Parathyroid adenoma (tissue), 2 donors: ENCODE data around the gene ITPR1.
"Not testable (repeated sequence)": the region's sequence is repeated elsewhere in the genome, so short reads cannot be mapped to it uniquely, and the experiment has no call there.

ENCODE experiments used
- H2AFZ ChIP-seq: fragments of 300-600 bp; sonication (generic); one replicate; pipeline ENCODE4 v1.7.0; 2017; ENCODE audit warnings: antibody characterized with exemption, mild to moderate bottlenecking
- H3K27ac ChIP-seq: fragments of 300-600 bp; sonication (generic); one replicate; pipeline ENCODE4 v1.7.0; 2017
- H3K27me3 ChIP-seq: fragments of 300-600 bp; sonication (generic); one replicate; pipeline ENCODE4 v1.7.0; 2017; ENCODE audit warnings: low read length; ENCODE audit not compliant: control insufficient read depth, insufficient read depth
- H3K36me3 ChIP-seq: fragments of 300-600 bp; sonication (generic); one replicate; pipeline ENCODE4 v1.7.0; 2017; ENCODE audit warnings: low read length; ENCODE audit not compliant: control insufficient read depth, insufficient read depth
- H3K4me1 ChIP-seq: fragments of 300-600 bp; sonication (generic); one replicate; pipeline ENCODE4 v1.7.0; 2017; ENCODE audit warnings: control low read depth
- H3K4me2 ChIP-seq: fragments of 300-600 bp; sonication (generic); one replicate; pipeline ENCODE4 v1.7.0; 2017; ENCODE audit warnings: low read length
- H3K4me3 ChIP-seq: fragments of 300-600 bp; sonication (generic); one replicate; pipeline ENCODE4 v1.7.0; 2017; ENCODE audit warnings: low read depth, low read length
- H3K79me2 ChIP-seq: fragments of 300-600 bp; sonication (generic); one replicate; pipeline ENCODE4 v1.7.0; 2017; ENCODE audit warnings: control low read depth
- H3K9ac ChIP-seq: fragments of 300-600 bp; sonication (generic); one replicate; pipeline ENCODE4 v1.7.0; 2017; ENCODE audit warnings: mild to moderate bottlenecking
- H3K9me3 ChIP-seq: fragments of 300-600 bp; sonication (generic); one replicate; pipeline ENCODE4 v1.7.0; 2017; ENCODE audit warnings: low read length; ENCODE audit not compliant: control insufficient read depth
- TF ChIP-seq, protein P1 (sequence below): fragments of 300-600 bp; sonication (generic); IDR thresholded peaks from one replicate; pipeline ENCODE4 v1.7.0; 2017; ENCODE audit warnings: antibody characterized with exemption, mild to moderate bottlenecking
- donor health status: primary hyperparathyroidism.

ITPR1 gene

DNA sequence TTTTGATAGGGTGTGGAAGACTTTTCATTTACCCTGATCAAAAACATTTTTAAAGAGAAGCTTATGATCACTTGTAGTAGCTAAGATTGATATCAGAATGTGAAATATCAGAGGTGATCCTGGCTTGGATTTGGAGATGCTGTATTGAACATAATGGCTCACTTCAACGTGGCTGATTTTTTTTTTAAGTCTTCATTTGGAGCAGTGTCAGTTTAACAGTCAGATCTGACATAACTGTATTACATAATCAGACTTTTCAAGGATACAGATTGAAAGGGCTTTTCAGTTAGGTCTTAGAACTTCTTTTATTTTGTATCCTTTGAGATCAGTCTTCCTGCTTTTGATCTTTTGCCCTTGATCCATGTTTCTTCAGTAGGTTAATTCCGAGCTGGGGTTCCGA is 98.5 kb downstream of the ITPR1 start:
- Histone ChIP-seq H3K9me3 (no peaks in the 10 kb centered on the region), H3K27me3 (no peaks in the 10 kb centered on the region), H3K36me3 (no peaks in the 10 kb centered on the region), H3K79me2 (peaks cover 20% of the 10 kb centered on the region), H3K4me3 (no peak overlapping the region), H2AFZ (no peak overlapping the region), H3K27ac (no peak overlapping the region), H3K4me2 (no peak overlapping the region), H3K9ac (no peak overlapping the region), H3K4me1 (peaks cover 34% of the 10 kb centered on the region)
- TF ChIP-seq, protein P1, sequence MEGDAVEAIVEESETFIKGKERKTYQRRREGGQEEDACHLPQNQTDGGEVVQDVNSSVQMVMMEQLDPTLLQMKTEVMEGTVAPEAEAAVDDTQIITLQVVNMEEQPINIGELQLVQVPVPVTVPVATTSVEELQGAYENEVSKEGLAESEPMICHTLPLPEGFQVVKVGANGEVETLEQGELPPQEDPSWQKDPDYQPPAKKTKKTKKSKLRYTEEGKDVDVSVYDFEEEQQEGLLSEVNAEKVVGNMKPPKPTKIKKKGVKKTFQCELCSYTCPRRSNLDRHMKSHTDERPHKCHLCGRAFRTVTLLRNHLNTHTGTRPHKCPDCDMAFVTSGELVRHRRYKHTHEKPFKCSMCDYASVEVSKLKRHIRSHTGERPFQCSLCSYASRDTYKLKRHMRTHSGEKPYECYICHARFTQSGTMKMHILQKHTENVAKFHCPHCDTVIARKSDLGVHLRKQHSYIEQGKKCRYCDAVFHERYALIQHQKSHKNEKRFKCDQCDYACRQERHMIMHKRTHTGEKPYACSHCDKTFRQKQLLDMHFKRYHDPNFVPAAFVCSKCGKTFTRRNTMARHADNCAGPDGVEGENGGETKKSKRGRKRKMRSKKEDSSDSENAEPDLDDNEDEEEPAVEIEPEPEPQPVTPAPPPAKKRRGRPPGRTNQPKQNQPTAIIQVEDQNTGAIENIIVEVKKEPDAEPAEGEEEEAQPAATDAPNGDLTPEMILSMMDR = no peak

DNA sequence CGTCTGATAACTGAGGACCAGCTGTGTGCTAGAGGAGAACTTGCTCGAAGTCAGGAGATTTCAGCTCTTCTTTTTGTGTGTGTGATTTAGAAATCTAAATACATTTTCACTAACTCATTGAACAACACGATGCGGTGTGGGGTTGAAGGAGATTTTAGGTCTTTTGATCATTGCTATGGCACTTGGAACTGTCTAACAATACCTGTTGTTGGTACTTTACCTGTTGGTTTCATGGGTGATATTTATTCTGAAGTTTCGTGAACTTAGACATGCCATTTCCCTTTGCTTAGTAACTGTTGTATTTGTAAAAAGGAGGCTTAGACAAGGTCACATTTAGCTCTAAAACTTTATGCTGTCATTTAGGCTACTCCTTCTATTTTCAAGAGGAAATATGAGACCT is 99.9 kb downstream of the ITPR1 start:
- Histone ChIP-seq H3K27ac (no peak overlapping the region), H3K4me1 (peaks cover 37% of the 10 kb centered on the region)
- TF ChIP-seq, protein P1 = no peak

DNA sequence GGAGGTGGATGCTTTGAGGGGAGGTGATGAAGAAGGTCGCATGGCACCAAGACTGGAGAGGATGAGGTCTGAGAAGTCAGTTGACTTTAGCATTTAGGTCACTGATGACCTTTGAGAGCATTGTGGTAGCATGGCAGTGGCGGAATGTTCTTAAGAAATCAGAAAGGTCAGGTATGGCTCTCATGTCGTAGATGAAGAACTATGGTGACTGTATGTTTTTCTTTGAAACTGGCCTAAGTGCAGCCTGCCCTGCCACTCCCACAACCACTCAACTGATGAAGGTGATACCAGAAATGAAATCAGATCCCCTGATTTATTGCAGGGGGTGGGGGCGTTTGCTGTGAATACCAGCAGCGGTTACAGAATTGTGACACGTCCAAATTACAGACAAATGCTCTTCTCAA is 102.6 kb downstream of the ITPR1 start:
- H3K9me3 ChIP-seq = no peaks in the 10 kb centered on the region
- H3K36me3 ChIP-seq = no peaks in the 10 kb centered on the region
- no peak overlapping the region for H2AFZ ChIP-seq
- no peaks in the 10 kb centered on the region for H3K27me3 ChIP-seq
- H3K9ac ChIP-seq = no peak overlapping the region
- H3K4me1 ChIP-seq = peaks cover 23% of the 10 kb centered on the region
- no peak overlapping the region for H3K27ac ChIP-seq
- H3K4me2 ChIP-seq = no peak overlapping the region
- TF ChIP-seq, protein P1 = no peak
- no peak overlapping the region for H3K4me3 ChIP-seq
- H3K79me2 ChIP-seq = peaks cover 17% of the 10 kb centered on the region

More for the DNA sequence above, 99.9 kb downstream of the ITPR1 start:
- no peak overlapping the region for H3K4me2 ChIP-seq
- no peak overlapping the region for H3K4me3 ChIP-seq
- no peaks in the 10 kb centered on the region for H3K9me3 ChIP-seq
- no peaks in the 10 kb centered on the region for H3K36me3 ChIP-seq
- H3K79me2 ChIP-seq = peaks cover 17% of the 10 kb centered on the region
- H2AFZ ChIP-seq = no peak overlapping the region
- no peak overlapping the region for H3K9ac ChIP-seq
- H3K27me3 ChIP-seq = no peaks in the 10 kb centered on the region

DNA sequence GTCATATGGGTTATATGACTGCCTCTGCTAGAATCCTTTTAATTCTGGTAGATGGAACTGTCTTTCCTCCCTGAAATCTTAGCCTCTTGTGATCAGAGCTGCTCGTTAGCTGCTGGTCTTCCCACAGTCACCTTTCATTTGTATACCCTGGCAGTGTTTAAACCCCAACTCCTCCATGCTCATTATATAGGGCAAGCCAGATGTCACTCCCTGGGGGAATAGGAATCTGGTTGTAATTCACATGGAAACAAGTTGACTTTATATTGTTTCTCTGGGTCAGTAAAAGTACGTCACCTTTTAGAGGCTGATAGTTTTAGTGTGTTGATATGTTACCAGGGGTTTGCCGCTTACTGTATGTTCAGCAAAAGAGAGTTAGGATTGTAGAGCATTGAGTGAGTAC is 103.5 kb downstream of the ITPR1 start:
- no peak overlapping the region for H3K4me3 ChIP-seq
- no peaks in the 10 kb centered on the region for H3K27me3 ChIP-seq
- peaks cover 20% of the 10 kb centered on the region for H3K79me2 ChIP-seq
- H3K4me1 ChIP-seq = peaks cover 23% of the 10 kb centered on the region
- no peaks in the 10 kb centered on the region for H3K9me3 ChIP-seq
- no peak overlapping the region for H3K9ac ChIP-seq
- no peak overlapping the region for H3K4me2 ChIP-seq
- H3K27ac ChIP-seq = no peak overlapping the region
- H3K36me3 ChIP-seq = no peaks in the 10 kb centered on the region
- TF ChIP-seq, protein P1 = no peak
- H2AFZ ChIP-seq = no peak overlapping the region

DNA sequence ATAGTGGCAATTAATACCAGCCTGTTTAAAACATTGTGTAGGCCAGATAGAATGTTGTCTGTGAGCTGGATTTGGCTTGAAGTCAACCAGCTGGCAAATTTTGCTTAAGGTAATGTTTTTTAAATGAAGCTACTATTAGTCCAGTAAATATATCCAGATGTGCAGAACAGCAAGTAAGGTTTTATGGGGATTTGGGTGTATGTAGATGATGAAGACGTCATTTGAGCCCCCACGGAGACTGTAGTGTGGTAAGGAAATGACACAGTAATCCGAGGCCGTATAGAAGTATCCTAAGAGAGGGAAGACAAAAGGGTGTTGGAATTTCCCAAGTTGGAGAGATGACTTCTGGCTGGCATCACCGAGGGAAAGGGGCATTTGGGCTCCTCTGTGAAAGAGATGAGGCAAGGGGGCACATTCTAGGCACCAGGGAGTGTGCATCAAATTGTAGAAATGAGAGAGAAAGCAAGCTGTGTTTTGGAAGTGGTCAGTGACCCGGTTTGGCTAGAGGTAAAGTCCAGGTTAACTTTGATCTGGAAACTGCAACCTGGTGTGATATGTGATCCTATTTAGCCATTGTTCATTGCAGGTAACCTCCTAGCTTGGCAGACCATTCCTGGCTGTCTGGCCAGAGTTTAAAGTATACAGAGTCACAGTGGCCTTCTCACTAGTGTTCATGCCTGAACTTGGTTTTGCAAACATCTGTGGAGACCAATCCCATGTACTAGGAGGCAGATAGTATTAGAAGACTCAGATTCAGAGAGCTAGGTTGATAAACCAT is 104.2 kb downstream of the ITPR1 start:
- peak overlapping the region; percentile 29 for H3K27ac ChIP-seq
- peaks cover 18% of the 10 kb centered on the region for H3K79me2 ChIP-seq

DNA sequence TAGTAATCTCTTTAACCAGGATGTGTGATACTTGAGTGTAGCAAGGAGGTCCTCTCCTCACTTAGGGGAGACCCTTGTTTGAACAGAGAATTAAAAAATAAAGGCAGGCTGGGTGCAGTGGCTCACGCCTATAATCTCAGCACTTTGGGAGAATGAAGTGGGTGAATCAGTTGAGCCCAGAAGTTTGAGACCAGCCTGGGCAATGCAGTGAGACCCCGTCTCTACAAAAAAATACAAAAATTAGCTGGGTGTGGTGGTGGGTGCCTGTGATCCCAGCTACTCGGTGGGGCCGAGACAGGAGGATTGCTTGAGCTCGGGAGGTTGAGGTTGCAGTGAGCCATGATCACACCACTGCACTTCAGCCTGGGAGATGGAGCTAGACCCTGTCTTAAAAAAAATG is 105.1 kb downstream of the ITPR1 start:
- H3K4me3 ChIP-seq, H3K27ac ChIP-seq, H2AFZ ChIP-seq, H3K9ac ChIP-seq, H3K27me3 ChIP-seq, H3K4me2 ChIP-seq, H3K9me3 ChIP-seq, H3K36me3 ChIP-seq: not testable (repeated sequence)
- H3K79me2 ChIP-seq = peaks cover 16% of the 10 kb centered on the region
- peaks cover 23% of the 10 kb centered on the region for H3K4me1 ChIP-seq

More for the DNA sequence above, 104.2 kb downstream of the ITPR1 start:
- Histone ChIP-seq H3K9me3 (no peaks in the 10 kb centered on the region), H3K4me2 (peak overlapping the region; percentile 32), H3K9ac (no peak overlapping the region), H3K4me1 (peaks cover 23% of the 10 kb centered on the region), H3K36me3 (no peaks in the 10 kb centered on the region), H3K27me3 (no peaks in the 10 kb centered on the region), H3K4me3 (no peak overlapping the region), H2AFZ (no peak overlapping the region)
- TF ChIP-seq, protein P1 = no peak
